GM18507 (cell line): ENCODE measurements around the gene KCNQ1.

Experiments
- DNase-seq: peaks from one replicate; pipeline ENCODE4 v3.0.0; 2011; ENCODE audit warnings: low read depth; ENCODE audit not compliant: insufficient read length; ENCODE audit errors: extremely low spot score
- FAIRE-seq: peaks from 2 replicates; lab custom pipeline; 2011; peaks lifted over from hg19 to GRCh38; lab: Jason Lieb, UNC

Gene KCNQ1

DNA sequence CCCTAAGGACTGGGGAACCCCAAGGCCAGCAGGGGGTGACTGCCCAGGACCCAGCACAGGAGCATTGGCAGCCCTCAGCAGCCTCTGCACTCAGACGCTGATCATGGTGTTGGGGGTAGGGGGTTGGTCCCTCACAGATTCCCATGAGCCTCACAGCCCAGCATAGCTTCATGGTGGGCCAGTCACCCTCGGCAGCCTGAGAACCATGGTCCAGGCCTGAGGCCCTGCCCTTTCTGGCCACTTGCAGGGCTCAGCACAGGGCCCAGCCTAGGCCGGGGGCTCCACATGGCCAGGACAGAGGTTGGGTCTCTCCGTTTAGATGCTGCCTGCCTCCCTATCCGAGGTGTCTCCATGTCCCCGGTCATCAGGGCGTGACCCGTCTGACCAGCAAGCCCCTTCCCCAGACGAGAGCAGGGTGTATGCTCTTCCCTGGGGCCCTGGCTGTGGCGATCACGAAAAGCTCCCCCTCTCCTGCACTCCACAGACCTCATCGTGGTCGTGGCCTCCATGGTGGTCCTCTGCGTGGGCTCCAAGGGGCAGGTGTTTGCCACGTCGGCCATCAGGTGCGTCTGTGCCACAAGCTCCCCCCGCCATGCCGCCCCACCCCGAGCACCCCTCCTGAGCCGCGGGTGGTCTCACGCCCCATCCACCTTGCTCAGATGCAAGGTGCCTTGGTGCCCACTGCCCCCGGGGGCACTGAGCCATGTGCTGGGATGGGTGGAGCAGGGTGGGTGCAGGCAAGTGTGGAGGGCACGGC lies 126.2 kb downstream of the KCNQ1 start:
- FAIRE-seq (no peak), DNase-seq (no peak)

DNA sequence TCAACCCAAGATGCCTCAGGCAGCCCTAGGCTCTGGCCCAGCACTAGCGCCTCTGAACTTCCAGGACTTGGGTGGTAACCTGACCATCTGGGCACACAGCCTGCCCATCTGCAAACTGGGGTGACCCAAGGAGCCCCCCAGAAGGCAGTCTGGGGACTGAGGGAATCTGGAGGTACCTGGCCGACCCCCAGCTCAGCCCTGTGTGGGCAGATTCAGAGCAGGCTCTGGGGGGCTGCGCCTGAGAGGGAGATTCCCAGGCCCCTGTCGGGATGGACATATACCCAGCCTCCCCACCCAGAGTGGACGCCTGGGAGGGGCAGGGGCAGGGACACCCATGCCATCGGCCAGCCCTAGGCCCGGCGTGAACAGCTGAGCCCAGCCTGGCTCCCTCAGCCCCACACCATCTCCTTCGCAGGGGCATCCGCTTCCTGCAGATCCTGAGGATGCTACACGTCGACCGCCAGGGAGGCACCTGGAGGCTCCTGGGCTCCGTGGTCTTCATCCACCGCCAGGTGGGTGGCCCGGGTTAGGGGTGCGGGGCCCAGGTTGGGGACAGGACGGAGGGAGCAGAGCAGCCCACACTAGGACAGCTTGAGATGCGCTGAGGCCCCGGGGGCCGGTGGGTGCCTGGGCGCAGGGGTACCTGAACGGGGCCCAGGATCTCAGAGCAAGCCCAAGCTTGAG lies 126.9 kb downstream of the KCNQ1 start:
- FAIRE-seq = no peak
- no peak for DNase-seq

- no peak for FAIRE-seq
- DNase-seq = no peak
These were observed 127.9 kb downstream of the KCNQ1 start for GRCh38 chr11:2572491-2573239.

DNA sequence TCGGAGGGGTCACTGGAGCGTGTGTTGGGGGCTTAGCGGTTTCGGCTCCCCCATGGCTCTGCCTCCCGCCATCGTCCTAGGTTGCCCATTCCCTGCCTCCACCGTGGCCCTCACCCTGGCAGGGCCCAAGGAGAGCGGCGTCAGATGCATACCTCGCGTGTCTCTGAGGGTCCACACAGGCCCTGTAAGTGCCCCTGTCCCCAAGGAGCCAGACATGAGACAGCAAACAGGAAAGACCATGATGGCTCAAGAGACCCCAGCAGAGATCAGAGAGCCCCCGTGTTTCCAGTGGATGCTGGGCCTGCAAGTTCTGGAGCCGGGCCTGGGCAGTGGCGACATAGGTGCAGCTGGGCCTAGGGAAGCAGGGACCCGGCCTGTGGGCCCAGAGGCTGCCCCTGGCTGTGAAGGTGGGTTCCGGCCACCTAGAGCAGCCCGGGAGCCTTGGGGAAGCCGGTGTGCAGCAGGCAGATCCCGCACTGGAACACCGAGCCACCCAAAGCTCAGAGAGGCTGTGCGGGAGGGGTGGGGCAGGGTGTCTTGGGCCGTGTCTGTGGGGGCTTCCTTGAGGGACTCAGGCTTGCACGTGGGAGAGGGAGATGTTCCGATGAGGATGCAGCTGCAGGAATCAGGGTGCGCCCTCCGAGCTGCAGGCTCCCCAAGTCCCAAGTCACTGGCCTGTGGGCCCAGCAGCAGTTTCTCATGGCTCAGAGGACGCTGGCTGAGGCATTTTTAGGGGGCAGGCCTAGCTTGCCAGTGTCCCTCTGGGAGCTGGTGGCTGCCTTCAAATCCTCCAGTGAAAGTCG lies 128.6 kb downstream of the KCNQ1 start:
- FAIRE-seq (no peak), DNase-seq (no peak)

DNA sequence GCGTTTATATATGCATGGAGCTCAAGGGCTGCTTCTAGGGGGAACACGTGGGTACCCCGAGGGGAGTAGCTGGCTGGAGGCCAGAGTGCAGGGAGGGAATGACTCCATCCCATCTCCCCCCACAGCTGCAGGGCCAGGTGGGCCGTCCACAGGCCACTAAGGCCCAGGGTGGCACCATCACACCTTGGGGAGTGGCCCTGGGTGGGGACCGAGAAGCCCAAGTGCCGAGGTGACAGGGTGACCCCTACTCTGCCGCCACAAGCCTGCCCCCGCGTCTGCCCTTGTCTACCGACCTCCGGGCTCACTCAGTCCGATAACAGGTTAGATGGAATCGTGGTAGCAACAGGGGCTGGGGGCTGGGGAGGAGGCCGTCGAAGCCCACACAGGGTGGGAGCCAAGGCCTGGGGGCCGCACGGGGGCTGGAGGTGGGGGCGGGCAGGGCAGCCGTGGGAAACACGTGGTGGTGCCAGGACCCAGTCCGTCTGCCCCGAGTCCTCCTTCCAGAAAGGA lies 129.3 kb downstream of the KCNQ1 start:
- no peak for FAIRE-seq
- no peak for DNase-seq

DNA sequence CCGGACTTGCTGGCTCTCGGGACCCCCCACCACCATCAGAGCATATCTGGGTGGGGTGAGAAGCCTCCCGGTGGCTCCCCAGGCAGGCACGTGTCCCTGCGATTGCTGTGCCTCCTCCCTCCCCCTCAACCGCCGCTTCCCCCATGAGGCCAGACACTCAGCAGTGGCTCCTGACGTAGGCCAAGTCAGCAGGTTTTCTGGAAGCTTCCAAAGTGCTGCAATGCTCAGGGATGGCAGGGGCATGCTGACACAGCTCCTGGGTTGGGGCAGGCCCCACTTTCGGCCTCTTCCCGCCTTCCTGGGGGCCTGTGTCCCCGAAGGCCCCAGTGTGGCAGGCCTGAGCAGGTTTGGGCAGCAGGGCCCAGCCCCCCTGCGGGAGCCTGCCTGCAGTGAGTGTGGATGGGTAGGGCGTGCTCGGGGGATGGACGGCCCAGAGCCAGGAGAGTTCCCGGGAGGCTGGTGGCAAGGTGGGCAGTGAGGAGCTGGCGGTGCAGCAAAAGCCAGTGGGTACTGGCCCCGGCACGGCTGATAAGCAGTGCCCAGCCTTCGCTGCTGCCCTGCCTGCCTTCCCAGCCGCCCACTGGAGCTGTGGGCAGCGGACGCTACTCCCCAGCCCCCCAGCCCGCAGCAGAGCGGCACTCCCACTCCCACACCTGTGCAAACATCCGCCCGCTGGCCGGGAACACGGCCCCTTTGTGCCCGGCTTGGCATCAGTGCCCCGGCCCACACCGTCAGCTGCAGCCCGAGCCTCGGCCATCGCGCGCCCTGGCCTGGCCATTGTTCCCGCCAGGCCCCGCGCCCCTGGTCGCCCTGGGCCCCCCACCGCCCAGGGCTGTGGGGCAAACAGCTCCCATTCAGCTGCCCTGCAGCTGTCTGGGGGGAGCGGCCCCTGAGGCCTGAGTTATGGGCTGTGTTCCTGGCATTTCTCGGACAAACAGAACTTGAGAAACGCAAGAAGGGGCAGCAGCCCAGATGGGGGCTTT lies 130.0 kb downstream of the KCNQ1 start:
- DNase-seq (no peak), FAIRE-seq (no peak)

GRCh38 chr11:2575591-2576051 lies 130.8 kb downstream of the KCNQ1 start:
- no peak for DNase-seq
- no peak for FAIRE-seq

GRCh38 chr11:2576111-2576510 lies 131.3 kb downstream of the KCNQ1 start:
- no peak for FAIRE-seq
- DNase-seq = no peak

- FAIRE-seq = no peak
- no peak for DNase-seq
These were observed 131.7 kb downstream of the KCNQ1 start for GRCh38 chr11:2576549-2576948.

- DNase-seq = no peak
- FAIRE-seq = no peak
These were observed 132.5 kb downstream of the KCNQ1 start for GRCh38 chr11:2577031-2577990.

DNA sequence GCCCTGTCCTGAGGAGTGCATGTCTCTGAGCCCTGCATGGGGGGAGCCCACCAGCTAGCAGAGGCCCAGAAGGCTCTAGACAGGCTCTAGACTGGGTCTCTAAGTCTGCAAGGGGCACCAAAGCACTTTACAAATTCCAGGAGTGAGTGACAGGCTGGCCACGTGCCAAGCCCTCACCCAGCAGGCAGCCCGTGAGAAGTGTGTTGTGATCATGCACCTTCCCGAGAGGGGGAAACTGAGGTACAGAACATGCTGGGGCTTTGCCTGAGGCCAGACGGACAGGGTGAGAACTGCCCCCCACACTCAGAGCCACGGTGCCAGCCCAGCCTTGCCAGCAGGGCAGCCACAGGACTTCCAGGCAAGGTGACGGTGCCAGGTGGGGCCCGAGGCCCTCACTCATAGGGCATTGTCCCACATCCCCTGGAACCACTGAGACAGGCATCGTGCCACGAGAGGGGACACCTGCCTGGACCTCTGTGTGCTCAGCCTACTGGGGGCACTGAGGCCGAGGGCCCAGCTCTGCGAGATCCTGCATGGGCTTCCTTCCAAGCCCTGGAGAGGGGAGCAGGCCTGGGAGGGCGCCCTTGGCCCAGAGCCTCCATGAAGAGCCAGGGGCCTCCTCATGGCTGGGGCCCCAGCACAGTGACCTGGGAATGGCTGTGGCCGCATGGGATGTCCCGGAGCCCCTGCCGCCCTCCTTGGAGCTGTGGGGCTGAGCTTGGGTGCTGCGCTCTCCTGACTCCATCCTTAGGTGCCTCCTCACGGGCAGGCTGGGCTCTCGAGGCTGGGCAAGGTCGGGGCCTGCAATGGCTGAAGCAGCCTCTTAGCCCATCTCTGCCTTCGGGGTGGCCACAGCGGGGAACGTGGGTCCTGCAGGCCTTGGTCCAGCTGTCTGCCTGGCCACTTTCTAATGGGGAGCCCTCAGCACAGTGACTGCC lies 133.5 kb downstream of the KCNQ1 start:
- DNase-seq (no peak), FAIRE-seq (no peak)

DNA sequence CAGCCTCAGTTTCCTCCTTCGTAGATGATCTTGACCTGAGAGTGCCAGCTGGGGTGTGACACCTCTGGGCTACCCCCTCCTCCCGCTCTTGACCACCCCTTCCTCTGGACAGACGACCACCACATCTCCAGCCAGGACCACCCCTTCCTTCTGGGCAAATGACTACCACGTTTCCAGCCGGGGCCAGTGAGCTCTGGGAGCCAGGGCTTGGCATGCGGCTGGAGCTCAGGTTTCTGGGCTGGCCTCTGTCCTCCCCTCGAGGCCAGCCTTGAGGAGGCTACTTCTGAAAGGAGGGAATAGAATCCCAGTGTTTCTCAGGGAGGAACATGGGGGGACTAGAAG lies 134.1 kb downstream of the KCNQ1 start:
- FAIRE-seq (no peak), DNase-seq (no peak)

GRCh38 chr11:2579315-2580060 lies 134.7 kb downstream of the KCNQ1 start:
- FAIRE-seq = no peak
- no peak for DNase-seq

DNA sequence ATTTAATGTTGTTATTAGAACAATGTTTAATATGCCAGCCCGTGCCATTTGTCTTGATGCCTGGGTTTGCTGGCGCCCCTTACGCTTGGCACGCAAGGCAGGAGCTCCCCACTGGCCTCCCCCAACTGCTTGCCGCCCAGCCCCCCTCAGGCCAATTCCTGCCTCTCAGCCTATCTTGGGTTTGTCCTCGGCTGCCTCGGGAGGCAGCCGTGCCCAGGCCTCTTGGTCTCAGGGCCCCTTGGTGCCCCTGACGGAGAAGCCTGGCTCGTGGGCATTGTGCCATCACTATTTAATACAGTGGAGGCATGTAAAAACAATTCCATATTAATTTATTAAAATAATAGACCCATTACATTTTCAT lies 135.2 kb downstream of the KCNQ1 start:
- FAIRE-seq = no peak
- DNase-seq = no peak

- no peak for FAIRE-seq
- DNase-seq = no peak
These were observed 135.8 kb downstream of the KCNQ1 start for GRCh38 chr11:2580571-2581001.
